HepG2 (cell line): ENCODE results near the gene NBEAL1. TPM values are rescaled to one million over a fixed set of nuclear protein-coding genes. Genes with fewer than 3 reads are reported as not detected.

Source experiments
- ATF7-NPFF ChIP-seq: sonication (generic); formaldehyde crosslinking; IDR thresholded peaks from 2 replicates; pipeline ENCODE4 v1.8.1; 2023; ENCODE audit warnings: mild to moderate bottlenecking, low read depth, missing genetic modification reagents, moderate library complexity
- FOSL1 ChIP-seq: sonication (generic); formaldehyde crosslinking; IDR thresholded peaks from 2 replicates; pipeline ENCODE4 v1.9.0; 2021; ENCODE audit warnings: missing genetic modification reagents, borderline replicate concordance
- FOXC1 ChIP-seq: sonication (generic); formaldehyde crosslinking; IDR thresholded peaks from 2 replicates; pipeline ENCODE4 v1.8.0; 2022; ENCODE audit warnings: mild to moderate bottlenecking, missing genetic modification reagents, borderline replicate concordance
- GABPA ChIP-seq, 2 experiments: IDR thresholded peaks; 2 replicates each; pipeline ENCODE4 v1.6.1; 2011 to 2016; ENCODE audit warnings: low read depth in 2 of 2, low read length in 1 of 2, missing biosample characterization in 1 of 2, missing genetic modification characterization in 1 of 2
- HDAC2 ChIP-seq: sonication (generic); formaldehyde crosslinking; IDR thresholded peaks from 2 replicates; pipeline ENCODE4 v1.4.0; 2020; ENCODE audit warnings: missing genetic modification reagents
- HMGA1 ChIP-seq: sonication (generic); formaldehyde crosslinking; conservative IDR thresholded peaks from 2 replicates; pipeline ENCODE4 v1.4.0; 2020; ENCODE audit warnings: missing genetic modification reagents
- HOMEZ ChIP-seq: IDR thresholded peaks from 2 replicates; pipeline ENCODE4 v1.6.1; 2016; ENCODE audit warnings: low read depth
- LCORL ChIP-seq, 2 experiments: fragments of 450-650 bp in 1 of 2; sonication (generic) in 1 of 2; formaldehyde crosslinking in 1 of 2; IDR thresholded peaks; 2 replicates each; pipeline versions ENCODE4 v1.5.0 to v1.6.1; 2017 to 2020; ENCODE audit warnings: antibody characterized with exemption in 1 of 2, missing genetic modification reagents in 1 of 2
- MAFG ChIP-seq: sonication (generic); formaldehyde crosslinking; IDR thresholded peaks from 2 replicates; pipeline ENCODE4 v1.5.1; 2020; ENCODE audit warnings: mild to moderate bottlenecking, missing genetic modification reagents
- MEIS2 ChIP-seq: sonication (generic); formaldehyde crosslinking; IDR thresholded peaks from 2 replicates; pipeline ENCODE4 v1.9.0; 2021; ENCODE audit warnings: mild to moderate bottlenecking, missing genetic modification reagents
- MZF1 ChIP-seq: sonication (generic); formaldehyde crosslinking; IDR thresholded peaks from 2 replicates; pipeline ENCODE4 v1.8.1; 2023; ENCODE audit warnings: mild to moderate bottlenecking, missing genetic modification reagents, borderline replicate concordance
- NR2C2 ChIP-seq: sonication (generic); formaldehyde crosslinking; IDR thresholded peaks from 2 replicates; pipeline ENCODE4 v1.4.0; 2020; ENCODE audit warnings: missing genetic modification reagents, mild to moderate bottlenecking, moderate library complexity, borderline replicate concordance
- NR2F6 ChIP-seq, 2 experiments: IDR thresholded peaks; 2 replicates each; pipeline ENCODE4 v1.6.1; 2016; ENCODE audit warnings: antibody characterized with exemption in 1 of 2, mild to moderate bottlenecking in 1 of 2
- PHF20 ChIP-seq: sonication (generic); formaldehyde crosslinking; IDR thresholded peaks from 2 replicates; pipeline ENCODE4 v1.5.0; 2020; ENCODE audit warnings: mild to moderate bottlenecking, missing genetic modification reagents
- RBAK ChIP-seq: sonication (generic); formaldehyde crosslinking; IDR thresholded peaks from 2 replicates; pipeline ENCODE4 v1.5.1; 2020; ENCODE audit warnings: mild to moderate bottlenecking, missing genetic modification reagents
- SOX5 ChIP-seq: IDR thresholded peaks from 2 replicates; pipeline ENCODE4 v1.6.1; 2016; ENCODE audit warnings: borderline replicate concordance
- SSRP1 ChIP-seq: IDR thresholded peaks from 2 replicates; pipeline ENCODE4 v1.6.1; 2016; ENCODE audit warnings: control low read depth
- ZBTB39 ChIP-seq: sonication (generic); formaldehyde crosslinking; IDR thresholded peaks from 2 replicates; pipeline ENCODE4 v1.5.0; 2020; ENCODE audit warnings: missing genetic modification reagents
- ZMYM4 ChIP-seq: sonication (generic); formaldehyde crosslinking; IDR thresholded peaks from 2 replicates; pipeline ENCODE4 v1.8.1; 2023; ENCODE audit warnings: mild to moderate bottlenecking, missing genetic modification reagents
- ZNF331 ChIP-seq: sonication (generic); formaldehyde crosslinking; IDR thresholded peaks from 2 replicates; pipeline ENCODE4 v1.4.0; 2020; ENCODE audit warnings: missing genetic modification reagents
- ZNF546 ChIP-seq: sonication (generic); formaldehyde crosslinking; conservative IDR thresholded peaks from 2 replicates; pipeline ENCODE4 v1.8.1; 2023; ENCODE audit warnings: mild to moderate bottlenecking, missing genetic modification reagents
- ZNF552 ChIP-seq: sonication (generic); formaldehyde crosslinking; IDR thresholded peaks from 2 replicates; pipeline ENCODE4 v1.9.0; 2022; ENCODE audit warnings: missing genetic modification reagents, mild to moderate bottlenecking, borderline replicate concordance
- ZNF567 ChIP-seq: sonication (generic); formaldehyde crosslinking; IDR thresholded peaks from 2 replicates; pipeline ENCODE4 v1.8.1; 2023; ENCODE audit warnings: mild to moderate bottlenecking, missing genetic modification reagents, borderline replicate concordance
- ZNF572 ChIP-seq: sonication (generic); formaldehyde crosslinking; IDR thresholded peaks from 2 replicates; pipeline ENCODE4 v1.5.1; 2020; ENCODE audit warnings: mild to moderate bottlenecking, missing genetic modification reagents
- ZNF660 ChIP-seq: sonication (generic); formaldehyde crosslinking; IDR thresholded peaks from 2 replicates; pipeline ENCODE4 v1.5.1; 2020; ENCODE audit warnings: mild to moderate bottlenecking, low read depth, missing genetic modification reagents, borderline replicate concordance
- ZNF792 ChIP-seq: IDR thresholded peaks from 2 replicates; pipeline ENCODE4 v1.6.1; 2016
- polyA plus RNA-seq, 8 experiments: library from polyadenylated mRNA; depleted of rRNA in 3 of 8; stranded (reverse) in 7 of 8; unstranded in 1 of 8; fragments of >200 nt; fragmentation: Illumina TruSeq in 4 of 8; extraction: Trizol in 4 of 8; gene quantifications; 2 replicates each; pipeline versions ENCODE4 v1.2.1 to v1.2.3, GENCODE V29; 2011 to 2016; ENCODE audit warnings: low read depth in 4 of 8, missing spikeins in 1 of 8, mixed read lengths in 1 of 8; ENCODE audit not compliant: insufficient read depth in 1 of 8
- total RNA-seq, 5 experiments: library from RNA; depleted of rRNA; stranded (reverse); fragments of >200 nt; fragmentation: Illumina TruSeq; extraction: Trizol; gene quantifications; 2 replicates each; pipeline ENCODE4 v1.2.3, GENCODE V29; 2016; ENCODE audit warnings: low read depth in 1 of 5
- TF ChIP-seq, protein P1 (sequence below): sonication (generic); formaldehyde crosslinking; IDR thresholded peaks from 2 replicates; pipeline ENCODE4 v1.9.0; 2021; ENCODE audit warnings: missing genetic modification reagents, mild to moderate bottlenecking, borderline replicate concordance

The NBEAL1 gene
- total and polyA plus RNA-seq, 2 of the 13 experiments (the other 11 are each of a cell fraction or from before 2014, with no cell fraction given): 6.4 to 15.7 TPM

DNA sequence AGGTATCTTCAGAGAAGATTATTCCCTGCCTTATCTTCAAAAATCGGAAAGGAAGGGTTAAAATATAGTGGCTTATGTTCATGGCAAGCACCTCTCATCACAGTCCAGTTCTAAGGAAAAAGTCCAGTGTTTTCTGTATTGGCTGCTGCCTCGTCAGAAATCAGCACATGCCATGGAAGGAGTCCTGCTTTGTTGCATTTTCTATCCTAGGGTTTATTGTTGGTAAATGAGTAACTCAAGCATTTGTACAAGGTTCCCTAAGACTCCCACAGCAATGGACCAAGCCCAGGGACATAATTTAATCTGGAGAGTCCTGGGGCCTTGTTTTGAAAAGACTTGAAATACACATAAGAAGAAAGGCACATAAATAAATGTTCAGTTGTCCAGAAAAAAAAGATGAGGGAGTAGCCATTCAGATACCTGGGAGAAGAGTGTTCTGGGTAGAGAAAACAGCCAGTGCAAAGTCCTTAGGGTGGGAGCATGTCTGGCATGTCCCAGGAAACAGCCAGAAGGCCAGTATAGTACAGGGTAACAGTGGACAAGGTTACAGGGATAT is 26.4 kb downstream of the NBEAL1 start (continued):
- TF ChIP-seq RBAK (CRISPR knock-in tag) (no peak), ZNF552 (no peak), NR2F6 (IDR thresholded peaks at IDR 0.05) (0 out of 2 replicates have a peak, but pooled peaks have one; percentile 12), NR2F6 (CRISPR knock-in tag; IDR thresholded peaks at IDR 0.05) (no peak), SOX5 (CRISPR knock-in tag) (peak; percentile 15; the same call in 1 of the 2 replicates), LCORL (IDR thresholded peaks at IDR 0.05) (no peak), LCORL (CRISPR knock-in tag; IDR thresholded peaks at IDR 0.05) (peak; percentile 27; the same call in 1 of the 2 replicates), NR2C2 (CRISPR knock-in tag) (no peak), FOSL1 (no peak), ZNF331 (CRISPR knock-in tag) (peak; percentile 38; the same call in 1 of the 2 replicates), MEIS2 (CRISPR knock-in tag) (no peak), ZNF567 (CRISPR knock-in tag) (no peak), MZF1 (CRISPR knock-in tag) (no peak), FOXC1 (CRISPR knock-in tag) (no peak), ZNF792 (CRISPR knock-in tag) (0 out of 2 replicates have a peak, but pooled peaks have one; percentile 31), ATF7-NPFF (0 out of 2 replicates have a peak, but pooled peaks have one; percentile 35), HDAC2 (CRISPR knock-in tag) (peak; percentile 14; the same call in 1 of the 2 replicates), HMGA1 (CRISPR knock-in tag) (no peak), HOMEZ (CRISPR knock-in tag) (peak; percentile 92), ZBTB39 (no peak), ZNF660 (CRISPR knock-in tag) (no peak), ZNF546 (CRISPR knock-in tag) (no peak), GABPA (IDR thresholded peaks at IDR 0.05; ENCODE audit: low read depth, low read length) (no peak), GABPA (CRISPR knock-in tag; IDR thresholded peaks at IDR 0.05; ENCODE audit: low read depth) (0 out of 2 replicates have a peak, but pooled peaks have one; percentile 21), ZNF572 (no peak), PHF20 (CRISPR knock-in tag) (no peak), MAFG (CRISPR knock-in tag) (no peak), SSRP1 (CRISPR knock-in tag) (0 out of 2 replicates have a peak, but pooled peaks have one; percentile 26), ZMYM4 (CRISPR knock-in tag) (peak; percentile 75)
- TF ChIP-seq, protein P1, sequence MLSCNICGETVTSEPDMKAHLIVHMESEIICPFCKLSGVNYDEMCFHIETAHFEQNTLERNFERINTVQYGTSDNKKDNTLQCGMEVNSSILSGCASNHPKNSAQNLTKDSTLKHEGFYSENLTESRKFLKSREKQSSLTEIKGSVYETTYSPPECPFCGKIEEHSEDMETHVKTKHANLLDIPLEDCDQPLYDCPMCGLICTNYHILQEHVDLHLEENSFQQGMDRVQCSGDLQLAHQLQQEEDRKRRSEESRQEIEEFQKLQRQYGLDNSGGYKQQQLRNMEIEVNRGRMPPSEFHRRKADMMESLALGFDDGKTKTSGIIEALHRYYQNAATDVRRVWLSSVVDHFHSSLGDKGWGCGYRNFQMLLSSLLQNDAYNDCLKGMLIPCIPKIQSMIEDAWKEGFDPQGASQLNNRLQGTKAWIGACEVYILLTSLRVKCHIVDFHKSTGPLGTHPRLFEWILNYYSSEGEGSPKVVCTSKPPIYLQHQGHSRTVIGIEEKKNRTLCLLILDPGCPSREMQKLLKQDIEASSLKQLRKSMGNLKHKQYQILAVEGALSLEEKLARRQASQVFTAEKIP (CRISPR knock-in tag): no peak
